ENCODE results near the gene GRIK2.
"Not testable (repeated sequence)": the region's sequence is repeated elsewhere in the genome, so short reads cannot be mapped to it uniquely, and the experiment has no call there.

Gene GRIK2

GRCh38 chr6:101544286-101544685 lies 150.8 kb downstream of the GRIK2 start:
- no peak for FAIRE-seq

- no peak for FAIRE-seq
Measured at GRCh38 chr6:101545191-101545590, 151.7 kb downstream of the GRIK2 start.

- FAIRE-seq: no peak
Measured at GRCh38 chr6:101550451-101550850, 156.9 kb downstream of the GRIK2 start.

- FAIRE-seq: no peak
Measured at GRCh38 chr6:101554231-101554630, 160.7 kb downstream of the GRIK2 start.

GRCh38 chr6:101558712-101559111 lies 165.2 kb downstream of the GRIK2 start:
- FAIRE-seq: no peak

GRCh38 chr6:101572627-101573026 lies 179.1 kb downstream of the GRIK2 start:
- no peak for FAIRE-seq

GRCh38 chr6:101577091-101577490 lies 183.6 kb downstream of the GRIK2 start:
- FAIRE-seq: no peak

GRCh38 chr6:101578306-101578705 lies 184.8 kb downstream of the GRIK2 start:
- FAIRE-seq: no peak

- FAIRE-seq: no peak
Measured at GRCh38 chr6:101582792-101583191, 189.3 kb downstream of the GRIK2 start.

GRCh38 chr6:101585501-101585900 lies 192.0 kb downstream of the GRIK2 start:
- no peak for FAIRE-seq

GRCh38 chr6:101588343-101588742 lies 194.8 kb downstream of the GRIK2 start:
- no peak for FAIRE-seq

- FAIRE-seq: no peak
Measured at GRCh38 chr6:101595276-101595675, 201.8 kb downstream of the GRIK2 start.

GRCh38 chr6:101597693-101598092 lies 204.2 kb downstream of the GRIK2 start:
- no peak for FAIRE-seq

- FAIRE-seq: no peak
Measured at GRCh38 chr6:101605426-101605825, 211.9 kb downstream of the GRIK2 start.

- FAIRE-seq: no peak
Measured at GRCh38 chr6:101605874-101606273, 212.4 kb downstream of the GRIK2 start.

GRCh38 chr6:101607111-101607690 lies 213.7 kb downstream of the GRIK2 start:
- FAIRE-seq: no peak

- no peak for FAIRE-seq
Measured at GRCh38 chr6:101608703-101609102, 215.2 kb downstream of the GRIK2 start.

- FAIRE-seq: no peak
Measured at GRCh38 chr6:101613556-101613955, 220.0 kb downstream of the GRIK2 start.

GRCh38 chr6:101614774-101615173 lies 221.3 kb downstream of the GRIK2 start:
- no peak for FAIRE-seq

GRCh38 chr6:101626269-101626668 lies 232.8 kb downstream of the GRIK2 start:
- no peak for FAIRE-seq

GRCh38 chr6:101630941-101631340 lies 237.4 kb downstream of the GRIK2 start:
- FAIRE-seq: no peak

GRCh38 chr6:101633081-101633480 lies 239.6 kb downstream of the GRIK2 start:
- FAIRE-seq: no peak

- not testable (repeated sequence) for FAIRE-seq
Measured at GRCh38 chr6:101638865-101639264, 245.4 kb downstream of the GRIK2 start.

- no peak for FAIRE-seq
Measured at GRCh38 chr6:101640131-101640530, 246.6 kb downstream of the GRIK2 start.

- FAIRE-seq: no peak
Measured at GRCh38 chr6:101645770-101646169, 252.3 kb downstream of the GRIK2 start.
